OCI-M2 (cell line): ENCODE data around the gene HDLBP.

Experiments used
- DNase-seq: peaks from one replicate; lab custom pipeline; 2025; ENCODE audit not compliant: unreplicated experiment; lab: John Stamatoyannopoulos, UW

Gene HDLBP, protein sequence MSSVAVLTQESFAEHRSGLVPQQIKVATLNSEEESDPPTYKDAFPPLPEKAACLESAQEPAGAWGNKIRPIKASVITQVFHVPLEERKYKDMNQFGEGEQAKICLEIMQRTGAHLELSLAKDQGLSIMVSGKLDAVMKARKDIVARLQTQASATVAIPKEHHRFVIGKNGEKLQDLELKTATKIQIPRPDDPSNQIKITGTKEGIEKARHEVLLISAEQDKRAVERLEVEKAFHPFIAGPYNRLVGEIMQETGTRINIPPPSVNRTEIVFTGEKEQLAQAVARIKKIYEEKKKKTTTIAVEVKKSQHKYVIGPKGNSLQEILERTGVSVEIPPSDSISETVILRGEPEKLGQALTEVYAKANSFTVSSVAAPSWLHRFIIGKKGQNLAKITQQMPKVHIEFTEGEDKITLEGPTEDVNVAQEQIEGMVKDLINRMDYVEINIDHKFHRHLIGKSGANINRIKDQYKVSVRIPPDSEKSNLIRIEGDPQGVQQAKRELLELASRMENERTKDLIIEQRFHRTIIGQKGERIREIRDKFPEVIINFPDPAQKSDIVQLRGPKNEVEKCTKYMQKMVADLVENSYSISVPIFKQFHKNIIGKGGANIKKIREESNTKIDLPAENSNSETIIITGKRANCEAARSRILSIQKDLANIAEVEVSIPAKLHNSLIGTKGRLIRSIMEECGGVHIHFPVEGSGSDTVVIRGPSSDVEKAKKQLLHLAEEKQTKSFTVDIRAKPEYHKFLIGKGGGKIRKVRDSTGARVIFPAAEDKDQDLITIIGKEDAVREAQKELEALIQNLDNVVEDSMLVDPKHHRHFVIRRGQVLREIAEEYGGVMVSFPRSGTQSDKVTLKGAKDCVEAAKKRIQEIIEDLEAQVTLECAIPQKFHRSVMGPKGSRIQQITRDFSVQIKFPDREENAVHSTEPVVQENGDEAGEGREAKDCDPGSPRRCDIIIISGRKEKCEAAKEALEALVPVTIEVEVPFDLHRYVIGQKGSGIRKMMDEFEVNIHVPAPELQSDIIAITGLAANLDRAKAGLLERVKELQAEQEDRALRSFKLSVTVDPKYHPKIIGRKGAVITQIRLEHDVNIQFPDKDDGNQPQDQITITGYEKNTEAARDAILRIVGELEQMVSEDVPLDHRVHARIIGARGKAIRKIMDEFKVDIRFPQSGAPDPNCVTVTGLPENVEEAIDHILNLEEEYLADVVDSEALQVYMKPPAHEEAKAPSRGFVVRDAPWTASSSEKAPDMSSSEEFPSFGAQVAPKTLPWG (N-terminal part only)

DNA sequence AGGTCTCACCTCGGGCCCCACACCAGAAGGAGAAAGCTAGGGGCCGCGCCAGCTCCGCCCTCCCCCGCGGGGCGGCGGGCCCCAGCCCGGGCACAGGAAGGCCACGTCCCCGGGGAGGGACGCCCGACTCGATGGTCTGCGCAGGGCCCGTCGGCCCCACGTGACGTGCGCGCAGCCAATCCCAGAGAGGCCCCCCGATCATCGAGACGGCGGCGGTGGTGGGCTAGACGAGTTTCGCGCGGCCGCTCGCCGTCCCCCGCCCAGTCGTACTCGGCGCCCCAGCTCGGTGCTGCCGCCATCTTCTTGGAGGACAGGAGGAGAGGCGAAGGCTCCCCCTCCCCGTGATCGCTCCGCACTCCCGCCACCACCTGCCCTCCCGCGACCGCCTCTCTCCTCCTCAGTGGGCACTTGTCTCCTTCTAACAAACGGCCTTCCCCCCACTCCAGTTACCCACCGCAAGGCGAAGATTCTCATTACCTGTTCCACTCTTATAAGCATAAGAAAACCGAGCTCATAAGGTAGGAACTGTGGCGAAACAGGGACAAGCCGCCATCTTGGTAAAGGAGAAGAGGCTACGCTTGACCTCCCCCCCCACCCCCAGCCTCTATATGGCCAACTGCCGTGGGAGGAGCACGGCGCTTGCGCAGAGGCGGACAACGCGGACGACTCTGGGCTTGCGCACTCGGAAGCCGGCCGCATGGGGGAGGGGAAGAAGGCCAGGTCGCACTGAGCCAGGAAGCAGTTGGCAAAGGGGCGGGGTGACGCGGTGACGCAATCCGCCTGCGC is at the start of gene HDLBP:
Gene HDLBP, minus strand, starts transcription at position 580 of the 786 bp plus-strand sequence. CDS start 48,803 bp downstream, outside the sequence.
- DNase-seq, result peak; percentile 64

DNA sequence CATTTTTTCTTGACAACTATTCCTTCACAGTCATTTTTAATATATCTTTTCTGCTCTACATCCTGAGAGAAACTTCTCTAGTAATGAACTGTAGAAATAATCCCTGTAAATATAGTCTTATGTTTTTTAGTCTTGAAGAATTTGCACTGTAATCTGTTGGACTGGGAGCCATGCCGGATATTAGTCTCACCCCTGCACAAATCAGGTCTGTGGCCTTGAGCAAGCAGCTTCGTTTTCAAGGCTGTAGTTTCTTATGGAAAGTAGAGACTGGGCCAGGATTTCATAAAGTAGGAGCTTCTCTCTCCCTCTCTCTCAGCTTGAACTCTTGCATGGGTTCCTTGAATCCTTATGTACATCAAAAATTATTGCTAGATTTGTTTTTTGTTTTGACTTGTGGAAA is 49.3 kb upstream of the HDLBP start:
- DNase-seq, result no peak

DNA sequence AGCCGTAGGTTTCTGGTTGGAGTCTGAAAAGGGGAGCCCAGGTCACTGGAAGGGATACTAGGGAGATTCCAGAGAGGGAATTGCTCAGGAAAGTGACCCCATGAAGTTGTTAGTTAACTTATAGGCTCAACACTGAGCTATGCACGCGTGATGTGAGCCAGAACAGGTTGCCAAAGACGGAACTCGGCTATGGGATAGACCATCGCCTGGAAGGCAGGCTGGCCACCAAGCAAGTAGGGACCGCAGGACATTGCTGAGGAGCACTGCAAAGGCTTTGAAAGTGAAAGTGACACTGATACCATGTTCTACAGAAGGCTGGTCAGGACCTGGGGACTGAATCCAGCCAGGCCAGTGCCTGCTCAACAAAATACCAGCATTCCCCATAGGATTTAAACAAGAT is 48.0 kb upstream of the HDLBP start:
- DNase-seq, result no peak

GRCh38 chr2:241359481-241360045 is 44.1 kb upstream of the HDLBP start:
- DNase-seq, result no peak

DNA sequence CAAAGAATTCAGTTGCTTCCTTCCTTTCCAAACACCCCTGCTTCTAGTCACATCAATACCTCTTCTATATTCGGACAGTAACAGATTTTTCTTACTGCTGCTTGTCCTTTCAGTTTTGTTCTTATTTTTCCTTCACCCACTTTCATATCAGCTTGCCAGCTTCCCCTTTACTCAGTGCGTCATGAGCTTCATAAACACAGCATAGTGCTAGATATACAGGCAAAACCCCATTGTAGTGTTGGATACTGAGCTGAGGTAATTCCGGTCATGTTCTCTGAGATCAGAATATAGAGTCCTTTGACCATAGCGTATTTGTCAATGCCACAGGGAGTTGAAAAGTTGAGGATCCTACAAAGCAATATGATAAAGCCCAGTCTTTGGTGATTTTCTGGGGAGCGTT is 43.0 kb upstream of the HDLBP start:
- no peak for DNase-seq

GRCh38 chr2:241357531-241357930 is 42.1 kb upstream of the HDLBP start:
- DNase-seq, result no peak

DNA sequence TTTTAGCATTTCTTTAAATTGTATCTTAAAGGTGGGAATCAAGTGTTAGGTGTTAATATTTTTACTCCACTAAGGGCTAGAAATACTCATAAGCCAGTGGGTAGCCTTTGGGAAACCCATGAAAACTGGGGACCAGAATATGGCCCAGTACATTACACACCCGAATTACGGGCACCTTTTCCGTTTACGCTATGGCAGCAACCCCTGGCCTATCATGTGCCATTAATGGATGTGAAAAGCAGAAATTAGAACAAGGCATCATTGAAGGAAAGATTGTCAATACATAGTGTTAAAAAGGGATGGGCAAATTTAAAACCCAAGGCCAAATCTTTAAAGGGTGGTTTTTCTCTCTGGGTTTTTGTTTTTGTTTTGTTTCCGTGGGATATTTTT is 41.4 kb upstream of the HDLBP start:
- no peak for DNase-seq

GRCh38 chr2:241355983-241356870 is 40.8 kb upstream of the HDLBP start, which contains the start of gene FARP2:
FARP2 (plus strand) TSS chr2:241356285; CDS start chr2:241373108, 16,823 bp downstream.
- DNase-seq, result peak; percentile 55

GRCh38 chr2:241354668-241355658 is 39.5 kb upstream of the HDLBP start:
- DNase-seq, result no peak

DNA sequence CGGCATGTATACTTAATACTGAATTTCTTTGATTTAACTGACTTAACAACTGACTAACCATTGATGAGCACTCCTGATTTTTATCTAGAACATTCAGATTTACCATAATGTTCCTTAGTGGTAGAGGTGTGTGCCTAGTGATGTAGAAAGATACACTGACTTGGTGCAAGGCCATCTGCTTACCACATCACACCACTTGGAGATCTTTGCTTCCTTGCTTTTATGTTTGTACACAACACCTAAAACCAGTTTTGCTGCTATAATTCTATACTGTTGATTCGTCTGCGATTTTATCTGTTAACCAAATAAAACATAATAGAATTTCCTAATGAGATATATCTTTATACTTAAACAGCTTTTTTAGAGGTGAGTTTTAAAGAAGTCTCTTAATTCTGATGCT is 36.8 kb upstream of the HDLBP start:
- DNase-seq, result no peak

DNA sequence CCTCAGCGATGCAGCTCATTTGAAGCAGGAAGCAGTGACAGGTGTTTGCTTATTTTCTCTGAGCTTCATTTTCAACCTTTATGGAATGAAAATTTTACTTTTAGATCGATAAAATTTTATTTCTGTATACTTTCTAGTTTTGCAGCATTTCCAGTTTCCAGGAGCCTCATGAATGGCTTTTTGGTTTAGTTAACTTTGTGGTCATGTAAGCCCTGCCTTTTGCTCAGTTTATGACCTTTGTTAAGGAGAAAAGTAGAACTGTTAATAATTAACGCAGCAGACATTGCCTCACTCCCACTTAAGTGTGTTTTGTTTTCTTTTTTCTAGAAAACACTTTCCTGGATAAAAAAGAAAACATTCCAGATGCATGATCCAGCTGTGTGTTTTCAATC is 36.2 kb upstream of the HDLBP start:
- no peak for DNase-seq

GRCh38 chr2:241350878-241351639 is 35.6 kb upstream of the HDLBP start:
- DNase-seq, result no peak

GRCh38 chr2:241350530-241350877 is 35.0 kb upstream of the HDLBP start:
- DNase-seq, result no peak

- no peak for DNase-seq
These were observed 34.5 kb upstream of the HDLBP start for GRCh38 chr2:241349941-241350340.

GRCh38 chr2:241344925-241345651 is 29.6 kb upstream of the HDLBP start:
- no peak for DNase-seq

GRCh38 chr2:241340631-241341163 is 25.2 kb upstream of the HDLBP start:
- DNase-seq, result no peak
